ENCODE measurements around the gene OTOP2. TPM values are rescaled to one million over a fixed set of nuclear protein-coding genes. Genes with fewer than 3 reads are reported as not detected.

OTOP2 gene
- polyA plus RNA-seq, 5 donors = not detected

- no peak for DNase-seq
Measured at GRCh38 chr17:74923538-74924249, 379 bp upstream of the OTOP2 start.

GRCh38 chr17:74925242-74925641 is 1.2 kb downstream of the OTOP2 start:
- DNase-seq = no peak

- no peak for DNase-seq
Measured at GRCh38 chr17:74928786-74929185, 4.7 kb downstream of the OTOP2 start.

- DNase-seq = no peak
Measured at GRCh38 chr17:74930535-74931036, 6.5 kb downstream of the OTOP2 start.

- no peak for DNase-seq
Measured at GRCh38 chr17:74935048-74935447, 11.0 kb downstream of the OTOP2 start.

- DNase-seq = no peak
Measured at GRCh38 chr17:74935585-74936469, 11.8 kb downstream of the OTOP2 start, which contains the start of gene OTOP3. Gene OTOP3 (plus strand): TSS chr17:74935898. CDS start chr17:74935922, 24 bp downstream.

- DNase-seq = no peak
Measured at GRCh38 chr17:74936470-74936799, 12.4 kb downstream of the OTOP2 start.

- DNase-seq = no peak
Measured at GRCh38 chr17:74937064-74938051, 13.3 kb downstream of the OTOP2 start.

GRCh38 chr17:74938194-74938950 is 14.3 kb downstream of the OTOP2 start:
- no peak for DNase-seq

- no peak for DNase-seq
Measured at GRCh38 chr17:74939534-74939933, 15.5 kb downstream of the OTOP2 start.

GRCh38 chr17:74941128-74941725 is 17.2 kb downstream of the OTOP2 start:
- no peak for DNase-seq

GRCh38 chr17:74943808-74944522 is 19.9 kb downstream of the OTOP2 start:
- DNase-seq = no peak

GRCh38 chr17:74945543-74945942 is 21.5 kb downstream of the OTOP2 start:
- no peak for DNase-seq

- no peak for DNase-seq
Measured at GRCh38 chr17:74946641-74947040, 22.6 kb downstream of the OTOP2 start.

- no peak for DNase-seq
Measured at GRCh38 chr17:74947041-74947754, 23.1 kb downstream of the OTOP2 start.

GRCh38 chr17:74949455-74950115 is 25.5 kb downstream of the OTOP2 start:
- DNase-seq = no peak

GRCh38 chr17:74950207-74950606 is 26.1 kb downstream of the OTOP2 start:
- no peak for DNase-seq

GRCh38 chr17:74951065-74951464 is 27.0 kb downstream of the OTOP2 start:
- DNase-seq = no peak

All from right lung (tissue), 5 donors.